Measurements from ENCODE around the gene GALNT6.

GALNT6 gene

DNA sequence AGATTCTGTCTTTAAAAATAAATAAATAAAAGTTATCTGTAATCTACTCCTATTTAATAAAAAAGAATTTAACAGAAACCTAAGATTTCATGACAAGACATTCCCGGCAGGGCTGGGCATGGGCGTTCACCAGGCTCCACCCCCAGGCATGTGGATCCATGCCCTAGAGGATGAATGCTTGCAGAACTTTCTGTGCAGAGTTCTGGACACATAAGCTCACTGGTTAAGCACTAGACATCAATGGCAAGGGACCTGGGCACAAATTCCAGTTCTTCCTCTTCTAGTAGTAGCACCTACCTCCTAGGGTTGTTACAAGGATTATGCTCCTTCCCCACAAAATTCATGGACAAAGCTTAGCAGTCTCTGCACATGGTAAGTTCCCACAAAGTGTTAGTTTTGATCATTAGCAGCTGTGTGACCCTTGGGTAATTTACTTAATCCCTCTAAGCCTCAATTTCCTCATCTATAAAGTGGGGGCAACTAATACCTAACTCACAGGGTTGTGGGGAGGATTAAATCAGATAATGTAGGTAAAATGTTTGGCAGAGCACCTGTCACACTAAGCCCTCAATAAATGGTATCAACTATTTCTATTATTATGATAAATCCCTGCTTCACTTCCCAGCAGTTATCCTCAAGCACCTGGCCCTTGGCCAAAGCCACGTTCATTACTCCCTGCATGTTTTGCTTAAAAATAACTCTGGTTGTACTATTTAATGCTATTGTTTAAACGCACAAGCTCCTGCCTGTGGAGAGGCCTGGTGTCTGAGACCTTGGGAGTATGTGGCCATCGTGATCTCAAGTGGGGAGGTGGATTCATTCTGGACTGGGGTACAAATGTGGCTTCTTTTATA, 9.8 kb downstream of the GALNT6 start:
- DNase-seq (ENCODE audit: low read depth), result no peak

DNA sequence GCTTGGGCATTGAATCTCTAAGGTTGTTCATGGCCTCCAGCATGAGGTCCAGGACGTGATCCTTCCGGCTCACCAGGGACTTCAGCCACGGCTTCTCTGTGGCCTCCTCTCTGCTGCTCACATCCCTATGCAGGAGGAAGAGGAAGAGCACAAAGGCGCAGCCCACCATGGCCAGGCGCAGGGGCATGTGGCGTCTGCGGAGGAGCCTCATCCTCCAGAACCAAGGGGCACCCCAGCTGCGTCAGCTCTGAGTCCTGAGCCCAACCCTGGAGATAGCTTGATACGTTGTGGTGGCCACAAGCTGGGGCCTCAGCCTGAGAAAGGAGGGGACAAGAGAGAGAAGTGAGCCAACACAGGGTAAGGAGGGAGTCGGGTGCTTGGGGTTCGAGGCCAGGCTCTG, 11.6 kb downstream of the GALNT6 start:
- no peak for DNase-seq (ENCODE audit: low read depth)

- no peak for DNase-seq (ENCODE audit: low read depth)
Measured at GRCh38 chr12:51378749-51379148, 12.5 kb downstream of the GALNT6 start.

- DNase-seq (ENCODE audit: low read depth), result no peak
Measured at GRCh38 chr12:51377099-51377984, 13.9 kb downstream of the GALNT6 start.

- no peak for DNase-seq (ENCODE audit: low read depth)
Measured at GRCh38 chr12:51374856-51375255, 16.4 kb downstream of the GALNT6 start.

DNA sequence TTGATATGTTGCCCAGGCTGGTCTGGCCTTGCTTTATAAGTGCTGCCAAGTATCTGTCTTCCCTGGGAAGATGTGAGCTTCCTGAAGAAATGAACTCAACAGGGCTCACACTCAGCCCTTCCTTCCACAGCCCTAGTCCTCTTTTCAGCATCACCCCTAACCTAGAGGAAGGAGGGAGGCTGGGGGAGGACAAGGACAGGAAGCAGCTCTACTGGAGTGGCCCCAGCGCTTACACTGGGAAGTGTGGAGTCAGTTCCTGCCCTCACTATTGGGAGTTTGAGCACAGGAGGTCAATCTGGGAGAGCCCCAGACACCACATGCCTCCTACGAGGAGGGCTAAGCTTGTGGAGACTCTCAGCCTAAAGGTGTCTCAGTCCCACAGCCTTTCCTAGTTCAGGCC, 16.8 kb downstream of the GALNT6 start:
- DNase-seq (ENCODE audit: low read depth), result no peak

DNA sequence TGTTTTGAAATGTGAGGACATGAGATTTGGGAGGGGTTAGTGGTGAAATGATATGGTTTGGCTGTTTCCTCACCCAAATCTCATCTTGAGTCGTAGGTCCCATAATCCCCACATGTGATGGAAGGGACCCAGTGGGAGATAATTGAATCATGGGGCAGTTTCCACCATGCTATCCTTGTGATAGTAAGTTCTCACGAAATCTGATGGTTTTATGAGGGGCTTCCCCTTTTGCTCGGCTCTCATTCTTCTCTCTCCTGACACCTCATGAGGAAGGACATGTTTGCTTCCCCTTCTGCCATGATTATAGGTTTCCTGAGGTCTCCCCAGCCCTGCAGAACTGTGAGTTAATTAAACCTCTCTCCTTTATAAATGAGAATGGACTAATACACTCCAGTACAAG, 18.0 kb downstream of the GALNT6 start:
- DNase-seq (ENCODE audit: low read depth), result no peak

DNA sequence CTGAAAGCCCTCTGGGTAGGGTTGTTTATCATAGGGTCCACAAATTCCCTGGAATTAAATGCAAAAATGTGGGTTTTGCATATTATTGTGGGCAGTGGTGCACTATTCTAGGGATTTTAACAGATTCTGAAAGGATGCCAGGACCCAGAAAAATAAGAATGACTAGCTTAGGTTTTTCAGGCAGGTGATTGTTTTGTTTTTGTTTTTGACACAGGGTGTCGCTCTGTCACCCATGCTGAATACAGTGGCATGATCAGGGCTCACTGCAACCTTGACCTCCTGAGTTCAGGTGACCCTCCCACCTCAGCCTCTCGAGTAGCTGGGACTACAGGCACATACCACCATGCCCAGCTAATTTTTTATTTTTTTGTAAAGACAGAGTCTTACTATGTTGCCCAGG, 19.2 kb downstream of the GALNT6 start:
- no peak for DNase-seq (ENCODE audit: low read depth)

- DNase-seq (ENCODE audit: low read depth), result peak; percentile 95
Measured at GRCh38 chr12:51371295-51371953, 19.8 kb downstream of the GALNT6 start.

DNA sequence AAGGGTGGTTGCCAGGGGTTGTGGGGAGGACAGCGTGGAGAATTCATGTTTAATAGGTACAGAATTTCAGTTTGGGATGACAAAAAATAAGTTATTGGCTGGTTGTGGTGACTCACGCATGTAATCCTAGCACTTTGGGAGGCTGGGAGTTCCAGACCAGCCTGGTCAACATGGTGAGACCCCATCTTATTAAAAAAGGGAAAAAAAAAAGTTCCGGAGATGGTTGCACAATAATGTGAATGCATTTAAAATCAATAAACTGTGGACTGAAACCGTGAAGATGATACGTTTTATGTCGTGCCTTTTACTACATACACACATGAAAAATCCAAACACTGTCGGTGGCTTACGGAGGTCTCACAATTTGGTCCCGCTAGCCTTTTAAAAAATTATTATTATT, 20.5 kb downstream of the GALNT6 start:
- DNase-seq (ENCODE audit: low read depth), result no peak

DNA sequence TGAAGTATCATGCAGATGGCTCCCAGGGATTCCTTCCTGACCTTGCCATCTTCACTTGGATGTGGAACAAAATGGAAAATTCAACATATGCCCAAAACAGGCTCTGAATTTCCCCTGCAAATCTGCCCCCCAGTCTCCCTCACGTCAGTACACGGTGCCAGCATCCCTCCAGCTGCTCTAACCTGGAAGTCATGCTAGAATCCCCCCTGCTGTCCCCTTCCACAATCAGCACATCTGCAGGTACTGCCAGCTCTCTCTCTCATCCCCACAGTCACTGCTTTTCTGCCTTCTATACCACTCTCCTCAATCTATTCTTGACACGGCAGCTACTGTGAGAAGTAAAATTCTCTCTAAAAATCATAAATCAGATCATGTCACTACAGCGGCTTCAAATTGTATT, 21.6 kb downstream of the GALNT6 start:
- DNase-seq (ENCODE audit: low read depth), result no peak

DNA sequence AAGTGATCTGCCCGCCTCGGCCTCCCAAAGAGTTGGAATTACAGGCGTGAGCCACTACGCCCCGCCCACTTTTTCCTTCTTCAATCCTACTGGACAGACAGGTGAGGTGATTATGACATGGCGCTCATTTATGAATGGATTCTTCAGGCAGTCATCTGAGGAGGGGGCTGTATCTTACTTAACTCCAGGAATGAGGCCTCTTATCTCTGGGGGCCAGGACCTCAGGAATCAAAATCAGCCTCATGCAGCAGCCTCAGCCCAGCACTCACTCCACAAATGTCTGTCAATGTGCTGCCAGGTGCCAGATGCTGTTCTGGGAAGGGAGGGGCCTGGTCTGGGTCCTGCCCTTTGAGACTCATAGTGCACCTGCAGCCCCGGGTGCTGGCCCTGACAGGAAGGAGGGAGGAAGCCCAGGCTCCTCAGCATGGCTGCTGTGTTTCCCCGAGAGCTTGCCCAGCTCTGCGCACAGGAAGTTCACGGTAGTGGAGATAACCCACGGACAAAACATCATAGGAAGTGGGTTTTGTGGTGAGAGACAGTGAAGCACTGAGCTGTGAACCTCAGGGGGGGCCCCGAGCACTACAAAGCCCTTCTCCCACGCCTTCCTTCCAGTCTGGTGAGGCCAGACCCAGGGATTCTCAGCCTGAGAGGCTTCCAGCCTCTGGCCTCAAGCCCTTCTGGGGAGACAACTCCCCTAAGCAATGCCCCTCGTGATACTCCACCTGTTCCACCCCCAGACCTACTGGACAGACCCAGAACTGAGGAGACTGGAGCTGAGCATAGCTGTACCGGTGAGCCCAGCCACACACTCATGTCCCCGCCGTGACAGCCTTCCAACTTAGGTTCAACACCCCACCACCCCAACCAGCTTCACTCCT, 22.3 kb downstream of the GALNT6 start:
- no peak for DNase-seq (ENCODE audit: low read depth)

- DNase-seq (ENCODE audit: low read depth), result no peak
Measured at GRCh38 chr12:51365276-51365675, 25.9 kb downstream of the GALNT6 start.

DNA sequence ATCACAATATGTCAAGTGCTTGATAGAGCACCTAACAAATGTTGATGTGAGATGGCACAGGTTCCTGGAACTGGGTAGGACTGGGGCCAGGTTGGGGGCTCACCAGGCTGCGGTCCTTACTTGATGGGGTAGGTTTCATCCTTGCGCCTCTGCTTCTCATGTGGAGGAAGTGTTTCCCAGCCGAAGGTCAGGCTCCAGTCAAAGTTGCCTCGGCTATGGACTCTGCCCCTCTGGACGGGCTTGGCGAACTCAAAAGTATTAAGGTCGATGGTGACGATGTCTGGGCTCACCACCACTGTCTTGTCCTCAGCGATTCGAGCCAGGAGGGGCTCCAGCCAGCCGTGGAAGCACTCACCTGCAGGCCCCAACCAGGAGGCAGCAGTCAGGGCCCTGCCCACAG, 27.2 kb downstream of the GALNT6 start:
- no peak for DNase-seq (ENCODE audit: low read depth)

DNA sequence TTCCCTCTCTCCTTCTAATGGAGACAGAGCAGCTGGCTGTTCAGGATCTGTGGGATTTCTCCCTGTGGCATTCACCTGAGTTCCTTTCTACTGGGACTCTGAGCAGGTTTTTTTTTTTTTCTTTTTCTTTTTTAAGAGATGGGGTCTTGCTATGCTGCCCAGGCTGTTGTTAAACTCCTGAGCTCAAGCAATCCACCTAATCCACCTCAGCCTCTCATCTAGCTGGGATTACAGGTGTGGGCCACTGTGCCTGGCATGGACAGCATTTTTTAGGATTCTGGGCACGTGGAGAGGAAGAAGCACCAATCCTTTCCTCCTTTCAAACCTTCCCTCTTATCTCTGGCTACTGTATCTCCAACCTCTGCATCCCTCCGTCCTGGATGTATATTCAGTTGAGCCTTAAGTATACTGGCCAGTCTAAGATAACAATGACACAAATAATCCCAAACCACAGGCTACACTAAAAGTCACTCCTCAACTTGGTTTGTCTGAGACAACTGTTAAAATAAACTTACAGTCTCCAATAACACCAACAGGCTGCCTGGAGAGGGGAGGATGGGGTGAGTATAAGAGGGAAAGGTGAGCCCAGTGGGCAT, 28.4 kb downstream of the GALNT6 start:
- no peak for DNase-seq (ENCODE audit: low read depth)

GRCh38 chr12:51362307-51362706, 28.9 kb downstream of the GALNT6 start:
- no peak for DNase-seq (ENCODE audit: low read depth)

GRCh38 chr12:51361161-51362016, 29.8 kb downstream of the GALNT6 start:
- DNase-seq (ENCODE audit: low read depth), result no peak

GRCh38 chr12:51360315-51360714, 30.9 kb downstream of the GALNT6 start:
- no peak for DNase-seq (ENCODE audit: low read depth)

- no peak for DNase-seq (ENCODE audit: low read depth)
Measured at GRCh38 chr12:51359851-51360250, 31.4 kb downstream of the GALNT6 start.

- DNase-seq (ENCODE audit: low read depth), result no peak
Measured at GRCh38 chr12:51358496-51358895, 32.7 kb downstream of the GALNT6 start.
